ELF-1 (cell line): ENCODE results near the gene ISLR2.
A peak's percentile ranks its signal among the peaks of the same experiment; 100 is the strongest.
"Not testable (repeated sequence)": the region's sequence is repeated elsewhere in the genome, so short reads cannot be mapped to it uniquely, and the experiment has no call there.

ENCODE experiments used
- DNase-seq: peaks from one replicate; pipeline ENCODE4 v3.0.0-alpha.2; 2016; ENCODE audit warnings: low read depth, low spot score

Gene ISLR2

GRCh38 chr15:74130155-74130848 is at the start of gene ISLR2:
Gene ISLR2 (plus strand): TSS chr15:74130586. CDS start chr15:74132755, 2,169 bp downstream.
- peak; percentile 27 for DNase-seq

GRCh38 chr15:74082450-74082849 is 47.9 kb upstream of the ISLR2 start, which contains the start of gene GOLGA6A:
Gene GOLGA6A (minus strand): TSS chr15:74082550. CDS start chr15:74082509, 41 bp downstream.
- not testable (repeated sequence) for DNase-seq

GRCh38 chr15:74094567-74094966 is 35.8 kb upstream of the ISLR2 start:
- DNase-seq, result not testable (repeated sequence)

- not testable (repeated sequence) for DNase-seq
Measured at GRCh38 chr15:74095610-74096009, 34.8 kb upstream of the ISLR2 start.

- DNase-seq, result not testable (repeated sequence)
Measured at GRCh38 chr15:74096753-74097474, 33.5 kb upstream of the ISLR2 start.

- DNase-seq, result peak; percentile 97
Measured at GRCh38 chr15:74099963-74100733, 30.2 kb upstream of the ISLR2 start.

- no peak for DNase-seq
Measured at GRCh38 chr15:74108111-74108510, 22.3 kb upstream of the ISLR2 start.

- peak; percentile 8 for DNase-seq
Measured at GRCh38 chr15:74108611-74109010, 21.8 kb upstream of the ISLR2 start.

GRCh38 chr15:74109713-74110112 is 20.7 kb upstream of the ISLR2 start:
- DNase-seq, result no peak

- DNase-seq, result no peak
Measured at GRCh38 chr15:74120426-74120825, 10.0 kb upstream of the ISLR2 start.

- DNase-seq, result no peak
Measured at GRCh38 chr15:74121039-74121438, 9.3 kb upstream of the ISLR2 start.

GRCh38 chr15:74121858-74122257 is 8.5 kb upstream of the ISLR2 start:
- DNase-seq, result no peak

- DNase-seq, result no peak
Measured at GRCh38 chr15:74122403-74123130, 7.8 kb upstream of the ISLR2 start.

- DNase-seq, result peak; percentile 71
Measured at GRCh38 chr15:74123131-74123429, 7.3 kb upstream of the ISLR2 start.

- DNase-seq, result no peak
Measured at GRCh38 chr15:74123658-74124057, 6.7 kb upstream of the ISLR2 start.

- DNase-seq, result no peak
Measured at GRCh38 chr15:74124196-74124595, 6.2 kb upstream of the ISLR2 start.

GRCh38 chr15:74124759-74125158 is 5.6 kb upstream of the ISLR2 start:
- DNase-seq, result no peak

- peak; percentile 97 for DNase-seq
Measured at GRCh38 chr15:74127255-74127953, 3.0 kb upstream of the ISLR2 start.

GRCh38 chr15:74127954-74128784 is 2.2 kb upstream of the ISLR2 start:
- DNase-seq, result peak; percentile 66
